GM18520 (cell line): ENCODE data around the gene SPECC1L.

ENCODE experiments used
- ATAC-seq: cut with Tn5 transposase; IDR thresholded peaks from one replicate; pipeline ENCODE4 v1.9.1; 2021; ENCODE audit not compliant: unreplicated experiment

Gene SPECC1L

GRCh38 chr22:24413271-24413670 is 142.6 kb downstream of the SPECC1L start:
- ATAC-seq = no peak

- ATAC-seq = no peak
Measured at GRCh38 chr22:24413736-24414385, 143.2 kb downstream of the SPECC1L start.

GRCh38 chr22:24414523-24414922 is 143.9 kb downstream of the SPECC1L start:
- no peak for ATAC-seq

GRCh38 chr22:24414984-24415945 is 144.6 kb downstream of the SPECC1L start:
- ATAC-seq = no peak

- no peak for ATAC-seq
Measured at GRCh38 chr22:24416095-24416494, 145.5 kb downstream of the SPECC1L start.

GRCh38 chr22:24416611-24417010 is 146.0 kb downstream of the SPECC1L start:
- ATAC-seq = no peak

GRCh38 chr22:24417200-24417599 is 146.6 kb downstream of the SPECC1L start:
- no peak for ATAC-seq

- no peak for ATAC-seq
Measured at GRCh38 chr22:24417901-24418641, 147.4 kb downstream of the SPECC1L start.

GRCh38 chr22:24418786-24419474 is 148.3 kb downstream of the SPECC1L start:
- no peak for ATAC-seq

GRCh38 chr22:24419475-24419850 is 148.8 kb downstream of the SPECC1L start:
- no peak for ATAC-seq

GRCh38 chr22:24420072-24420976 is 149.7 kb downstream of the SPECC1L start:
- no peak for ATAC-seq

GRCh38 chr22:24420977-24421343 is 150.3 kb downstream of the SPECC1L start:
- no peak for ATAC-seq

- no peak for ATAC-seq
Measured at GRCh38 chr22:24421428-24421931, 150.8 kb downstream of the SPECC1L start.

- no peak for ATAC-seq
Measured at GRCh38 chr22:24422102-24422665, 151.6 kb downstream of the SPECC1L start.

GRCh38 chr22:24423519-24424000 is 152.9 kb downstream of the SPECC1L start:
- ATAC-seq = no peak

- no peak for ATAC-seq
Measured at GRCh38 chr22:24424001-24424900, 153.6 kb downstream of the SPECC1L start.

- no peak for ATAC-seq
Measured at GRCh38 chr22:24424901-24425775, 154.5 kb downstream of the SPECC1L start.
